Fibroblast of skin of left biceps (primary cell): Measurements from ENCODE around the gene PATZ1.
A peak's percentile ranks its signal among the peaks of the same experiment; 100 is the strongest.
"Not testable (repeated sequence)": the region's sequence is repeated elsewhere in the genome, so short reads cannot be mapped to it uniquely, and the experiment has no call there.

Experiments used
- DNase-seq, 2 experiments: peaks; one replicate each; pipeline ENCODE4 v3.0.0-alpha.2; 2013; ENCODE audit warnings: low read depth in 2 of 2

Gene PATZ1

GRCh38 chr22:31346255-31346732 is at the start of gene PATZ1:
Gene PATZ1 (minus strand): TSS chr22:31346346. CDS start chr22:31345602, 744 bp downstream.
- peak; percentile 61 to 70 for DNase-seq

- peak; percentile 26 to 28 for DNase-seq
Observed at GRCh38 chr22:31394326-31394725, 48.2 kb upstream of the PATZ1 start.

GRCh38 chr22:31393893-31394292 is 47.7 kb upstream of the PATZ1 start:
- no peak for DNase-seq

- DNase-seq, result not testable (repeated sequence)
Observed at GRCh38 chr22:31378651-31379050, 32.5 kb upstream of the PATZ1 start.

- DNase-seq, result peak in 1 of 2 experiments; percentile 8
Observed at GRCh38 chr22:31378123-31378522, 32.0 kb upstream of the PATZ1 start.

GRCh38 chr22:31377612-31378011 is 31.5 kb upstream of the PATZ1 start:
- no peak for DNase-seq

- no peak for DNase-seq
Observed at GRCh38 chr22:31367426-31367825, 21.3 kb upstream of the PATZ1 start.

- DNase-seq, result no peak
Observed at GRCh38 chr22:31363885-31364465, 17.8 kb upstream of the PATZ1 start.

GRCh38 chr22:31361743-31362142 is 15.6 kb upstream of the PATZ1 start:
- no peak for DNase-seq

GRCh38 chr22:31360029-31360428 is 13.9 kb upstream of the PATZ1 start:
- no peak for DNase-seq

GRCh38 chr22:31354515-31354914 is 8.4 kb upstream of the PATZ1 start:
- no peak for DNase-seq

- DNase-seq, result no peak
Observed at GRCh38 chr22:31350410-31350863, 4.3 kb upstream of the PATZ1 start.

GRCh38 chr22:31349960-31350359 is 3.8 kb upstream of the PATZ1 start:
- DNase-seq, result no peak

GRCh38 chr22:31348766-31349165 is 2.6 kb upstream of the PATZ1 start:
- DNase-seq, result no peak

- not testable (repeated sequence) for DNase-seq
Observed at GRCh38 chr22:31348009-31348337, 1.8 kb upstream of the PATZ1 start.

- DNase-seq, result peak in 1 of 2 experiments; percentile 16
Observed at GRCh38 chr22:31347251-31348008, 1.3 kb upstream of the PATZ1 start.

- DNase-seq, result peak in 1 of 2 experiments; percentile 5
Observed at GRCh38 chr22:31346733-31347250, 646 bp upstream of the PATZ1 start.

- peak; percentile 73 for DNase-seq
Observed at GRCh38 chr22:31345331-31346254, 553 bp downstream of the PATZ1 start.

- DNase-seq, result peak in 1 of 2 experiments; percentile 13
Observed at GRCh38 chr22:31344578-31345330, 1.4 kb downstream of the PATZ1 start.

- no peak for DNase-seq
Observed at GRCh38 chr22:31344256-31344577, 1.9 kb downstream of the PATZ1 start.
